GM21576 (cell line): ENCODE measurements around the gene CACNB2.

ENCODE experiments used
- ATAC-seq: cut with Tn5 transposase; IDR thresholded peaks from one replicate; pipeline ENCODE4 v1.9.1; 2021; ENCODE audit warnings: mild to moderate bottlenecking, moderate library complexity; ENCODE audit not compliant: unreplicated experiment

CACNB2 gene

GRCh38 chr10:18224626-18225445 lies 84.6 kb downstream of the CACNB2 start:
- no peak for ATAC-seq

GRCh38 chr10:18226336-18226735 lies 86.1 kb downstream of the CACNB2 start:
- ATAC-seq = no peak

GRCh38 chr10:18229826-18230225 lies 89.6 kb downstream of the CACNB2 start:
- ATAC-seq = no peak

- ATAC-seq = no peak
Observed at GRCh38 chr10:18230794-18231193, 90.6 kb downstream of the CACNB2 start.

- ATAC-seq = no peak
Observed at GRCh38 chr10:18231480-18231879, 91.3 kb downstream of the CACNB2 start.

- no peak for ATAC-seq
Observed at GRCh38 chr10:18233775-18234174, 93.6 kb downstream of the CACNB2 start.

DNA sequence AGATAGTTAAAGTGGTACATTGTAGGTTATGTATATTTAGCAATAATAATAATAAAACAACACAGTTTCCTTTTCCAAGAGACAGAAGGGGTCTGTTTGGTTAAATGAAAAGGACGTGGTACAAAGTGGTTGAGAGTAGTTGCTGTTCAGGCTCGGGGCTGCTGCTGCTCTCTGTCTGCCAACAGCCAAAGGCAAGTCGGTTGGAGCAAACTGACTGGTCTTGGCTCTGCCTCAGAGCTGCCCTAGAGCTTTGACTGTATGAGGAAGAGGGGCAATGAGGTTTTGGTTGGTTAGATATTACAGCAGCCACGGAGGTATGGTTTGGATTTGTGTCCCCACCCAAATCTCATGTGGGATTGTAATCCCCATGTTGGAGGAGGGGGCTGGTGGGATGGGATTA lies 95.3 kb downstream of the CACNB2 start:
- no peak for ATAC-seq

GRCh38 chr10:18236756-18237155 lies 96.5 kb downstream of the CACNB2 start:
- ATAC-seq = no peak

DNA sequence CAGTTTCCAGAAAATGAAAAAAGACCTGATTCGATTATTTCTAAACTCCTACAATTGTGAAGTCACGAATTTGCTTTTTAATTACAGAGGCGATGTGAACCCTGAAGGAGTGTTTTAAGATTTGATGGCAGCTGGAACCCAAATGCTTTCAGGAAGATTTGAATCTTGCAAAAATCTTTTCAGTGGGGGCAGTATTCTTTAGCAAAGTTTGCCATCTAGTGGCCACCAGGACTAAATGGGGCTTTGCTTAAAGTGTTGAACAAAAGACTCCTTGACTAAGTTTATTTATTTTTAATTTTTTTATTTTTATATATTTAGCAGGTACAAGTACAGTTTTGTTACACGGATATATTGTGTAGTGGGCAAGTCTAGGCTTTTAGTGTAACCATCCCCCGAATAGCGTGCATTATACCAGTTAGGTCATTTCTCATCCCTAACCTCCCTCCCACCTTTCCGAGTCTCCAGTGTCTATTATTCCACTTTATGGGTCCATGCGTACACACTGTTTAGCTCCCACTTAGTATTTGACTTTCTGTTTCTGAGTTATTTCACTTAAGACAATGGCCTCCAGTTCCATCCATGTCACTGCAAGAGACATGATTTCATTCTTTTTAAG lies 98.8 kb downstream of the CACNB2 start:
- ATAC-seq = no peak

- no peak for ATAC-seq
Observed at GRCh38 chr10:18240185-18240882, 100.1 kb downstream of the CACNB2 start.

- ATAC-seq = no peak
Observed at GRCh38 chr10:18246967-18247366, 106.7 kb downstream of the CACNB2 start.

DNA sequence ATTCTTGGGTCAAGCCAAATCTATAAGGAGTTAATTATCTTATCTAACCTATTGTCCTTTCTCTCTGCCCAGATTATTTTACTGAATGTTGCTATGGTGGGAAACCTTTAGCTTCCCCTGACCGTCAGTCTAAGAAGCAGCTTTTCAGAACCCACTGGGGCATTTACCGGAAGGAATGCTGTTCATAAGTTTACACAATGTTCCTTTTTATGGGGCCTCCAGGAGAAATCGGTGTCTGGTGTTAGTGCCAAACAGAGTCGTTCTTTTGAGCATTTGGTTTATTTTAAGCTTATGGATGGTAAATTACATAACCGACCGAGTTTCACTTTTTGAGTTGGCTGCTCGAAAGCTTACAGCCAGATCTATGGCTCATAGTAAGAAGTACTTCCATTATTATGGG lies 111.9 kb downstream of the CACNB2 start:
- ATAC-seq = no peak

DNA sequence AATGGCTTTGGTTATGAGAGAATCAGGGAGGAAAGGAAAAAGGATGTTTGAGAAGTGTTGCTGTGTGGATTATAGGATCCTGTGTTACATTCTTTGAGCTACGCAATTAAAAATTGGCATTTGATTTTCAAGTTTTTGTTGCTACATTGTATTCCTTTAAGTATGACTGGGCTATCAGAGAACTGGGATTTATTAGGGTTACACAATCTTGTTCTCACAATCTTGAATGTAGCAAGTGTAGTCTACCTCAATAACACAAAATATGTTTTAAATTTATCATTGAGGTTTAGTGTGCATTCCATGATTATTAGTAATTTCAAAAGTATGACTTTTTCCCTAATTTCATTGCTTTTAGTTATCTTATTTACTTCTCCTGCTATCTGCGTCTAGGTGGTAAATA lies 113.9 kb downstream of the CACNB2 start:
- ATAC-seq = no peak

- ATAC-seq = no peak
Observed at GRCh38 chr10:18254692-18255091, 114.5 kb downstream of the CACNB2 start.

GRCh38 chr10:18260310-18260922 lies 120.2 kb downstream of the CACNB2 start:
- no peak for ATAC-seq

- no peak for ATAC-seq
Observed at GRCh38 chr10:18261063-18261610, 120.9 kb downstream of the CACNB2 start.

DNA sequence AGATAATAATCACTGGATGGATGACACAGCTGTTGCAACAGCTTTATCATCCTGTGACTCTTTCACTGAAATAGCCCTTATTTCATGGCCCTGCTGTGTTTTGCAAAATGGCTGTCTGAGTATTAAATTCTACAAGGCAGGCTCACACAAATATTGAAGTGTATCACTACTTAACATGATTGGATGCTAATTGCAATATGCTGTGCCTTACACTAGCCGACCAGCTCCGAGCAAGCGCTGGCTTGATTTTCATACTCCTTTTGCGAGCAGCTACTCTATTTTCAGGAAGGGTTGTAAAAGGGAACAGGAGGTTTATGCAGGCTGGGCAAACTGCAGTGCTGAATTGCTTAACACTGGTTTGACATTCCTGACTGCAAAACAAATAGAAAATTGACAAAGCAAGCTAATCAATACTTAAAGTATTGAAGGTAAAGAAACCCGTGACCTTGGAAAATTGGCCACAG lies 121.6 kb downstream of the CACNB2 start:
- ATAC-seq = no peak

DNA sequence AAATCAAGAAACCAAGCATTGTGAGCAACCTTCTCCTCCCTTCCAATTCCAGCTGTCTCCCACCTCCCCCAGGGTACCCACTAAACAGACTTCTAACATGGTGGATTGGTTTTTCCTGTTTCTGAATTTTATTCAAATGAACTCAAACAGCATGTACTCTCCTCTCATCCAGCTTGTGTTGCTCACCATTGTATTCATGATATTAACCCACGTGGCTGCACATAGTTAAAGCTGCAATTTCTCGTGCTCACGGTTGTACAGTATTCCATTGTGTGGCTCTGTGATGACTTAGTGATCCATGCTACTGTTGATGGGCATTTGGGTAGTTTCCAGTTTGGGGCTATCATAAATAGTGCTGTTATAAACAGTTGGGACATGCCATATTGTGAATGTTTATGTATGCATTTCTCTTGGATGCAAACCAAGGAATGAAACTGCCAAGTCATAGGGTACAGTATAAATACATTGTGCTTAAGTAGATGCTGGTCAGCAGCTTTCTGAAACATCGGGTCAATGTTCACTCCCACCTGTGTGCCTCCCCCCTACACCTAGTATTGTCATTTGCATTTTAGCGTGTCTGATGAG lies 124.3 kb downstream of the CACNB2 start:
- no peak for ATAC-seq

GRCh38 chr10:18268005-18268404 lies 127.8 kb downstream of the CACNB2 start:
- no peak for ATAC-seq

- no peak for ATAC-seq
Observed at GRCh38 chr10:18271491-18271890, 131.3 kb downstream of the CACNB2 start.

- no peak for ATAC-seq
Observed at GRCh38 chr10:18273039-18273438, 132.8 kb downstream of the CACNB2 start.
